Parathyroid adenoma (tissue), 2 donors: ENCODE results near the gene SH3GL1.

Experiments used
- H2AFZ ChIP-seq: fragments of 300-600 bp; sonication (generic); one replicate; pipeline ENCODE4 v1.7.0; 2017; ENCODE audit warnings: antibody characterized with exemption, mild to moderate bottlenecking
- H3K27ac ChIP-seq: fragments of 300-600 bp; sonication (generic); one replicate; pipeline ENCODE4 v1.7.0; 2017
- H3K27me3 ChIP-seq: fragments of 300-600 bp; sonication (generic); one replicate; pipeline ENCODE4 v1.7.0; 2017; ENCODE audit warnings: low read length; ENCODE audit not compliant: control insufficient read depth, insufficient read depth
- H3K36me3 ChIP-seq: fragments of 300-600 bp; sonication (generic); one replicate; pipeline ENCODE4 v1.7.0; 2017; ENCODE audit warnings: low read length; ENCODE audit not compliant: control insufficient read depth, insufficient read depth
- H3K4me1 ChIP-seq: fragments of 300-600 bp; sonication (generic); one replicate; pipeline ENCODE4 v1.7.0; 2017; ENCODE audit warnings: control low read depth
- H3K4me2 ChIP-seq: fragments of 300-600 bp; sonication (generic); one replicate; pipeline ENCODE4 v1.7.0; 2017; ENCODE audit warnings: low read length
- H3K4me3 ChIP-seq: fragments of 300-600 bp; sonication (generic); one replicate; pipeline ENCODE4 v1.7.0; 2017; ENCODE audit warnings: low read depth, low read length
- H3K79me2 ChIP-seq: fragments of 300-600 bp; sonication (generic); one replicate; pipeline ENCODE4 v1.7.0; 2017; ENCODE audit warnings: control low read depth
- H3K9ac ChIP-seq: fragments of 300-600 bp; sonication (generic); one replicate; pipeline ENCODE4 v1.7.0; 2017; ENCODE audit warnings: mild to moderate bottlenecking
- H3K9me3 ChIP-seq: fragments of 300-600 bp; sonication (generic); one replicate; pipeline ENCODE4 v1.7.0; 2017; ENCODE audit warnings: low read length; ENCODE audit not compliant: control insufficient read depth
- CTCF ChIP-seq: fragments of 300-600 bp; sonication (generic); IDR thresholded peaks from one replicate; pipeline ENCODE4 v1.7.0; 2017; ENCODE audit warnings: antibody characterized with exemption, mild to moderate bottlenecking
- donor health status: primary hyperparathyroidism.

SH3GL1 gene

GRCh38 chr19:4431808-4432674 is 31.7 kb upstream of the SH3GL1 start:
- Histone ChIP-seq H2AFZ (no peak overlapping the region), H3K27me3 (no peaks in the 10 kb centered on the region), H3K36me3 (no peaks in the 10 kb centered on the region), H3K9ac (no peak overlapping the region), H3K4me1 (no peaks in the 10 kb centered on the region), H3K27ac (no peak overlapping the region), H3K9me3 (no peaks in the 10 kb centered on the region), H3K4me2 (no peak overlapping the region), H3K4me3 (no peak overlapping the region), H3K79me2 (no peaks in the 10 kb centered on the region)
- no peak for TF ChIP-seq CTCF

GRCh38 chr19:4431296-4431695 is 30.9 kb upstream of the SH3GL1 start:
- Histone ChIP-seq H3K9me3 (no peaks in the 10 kb centered on the region), H2AFZ (no peak overlapping the region), H3K4me1 (no peaks in the 10 kb centered on the region), H3K36me3 (no peaks in the 10 kb centered on the region), H3K4me3 (no peak overlapping the region), H3K27me3 (no peaks in the 10 kb centered on the region), H3K4me2 (no peak overlapping the region), H3K79me2 (no peaks in the 10 kb centered on the region), H3K9ac (no peak overlapping the region), H3K27ac (no peak overlapping the region)
- TF ChIP-seq CTCF, result no peak

- Histone ChIP-seq H3K9ac (no peak overlapping the region), H3K27ac (no peak overlapping the region), H3K4me1 (no peaks in the 10 kb centered on the region), H3K36me3 (no peaks in the 10 kb centered on the region), H3K27me3 (no peaks in the 10 kb centered on the region), H3K9me3 (no peaks in the 10 kb centered on the region), H3K4me3 (no peak overlapping the region), H3K79me2 (no peaks in the 10 kb centered on the region), H3K4me2 (no peak overlapping the region), H2AFZ (no peak overlapping the region)
- no peak for TF ChIP-seq CTCF
These were observed 30.4 kb upstream of the SH3GL1 start for GRCh38 chr19:4430760-4431159.

GRCh38 chr19:4429771-4430171 is 29.4 kb upstream of the SH3GL1 start:
- Histone ChIP-seq H3K9ac (no peak overlapping the region), H3K27me3 (no peaks in the 10 kb centered on the region), H3K4me2 (no peak overlapping the region), H3K4me1 (no peaks in the 10 kb centered on the region), H2AFZ (no peak overlapping the region), H3K27ac (no peak overlapping the region), H3K4me3 (no peak overlapping the region), H3K79me2 (no peaks in the 10 kb centered on the region), H3K36me3 (no peaks in the 10 kb centered on the region), H3K9me3 (no peaks in the 10 kb centered on the region)
- no peak for TF ChIP-seq CTCF

- Histone ChIP-seq H2AFZ (no peak overlapping the region), H3K9ac (no peak overlapping the region), H3K4me2 (no peak overlapping the region), H3K27ac (no peak overlapping the region), H3K27me3 (no peaks in the 10 kb centered on the region), H3K4me3 (no peak overlapping the region), H3K79me2 (no peaks in the 10 kb centered on the region), H3K9me3 (no peaks in the 10 kb centered on the region), H3K4me1 (no peaks in the 10 kb centered on the region), H3K36me3 (no peaks in the 10 kb centered on the region)
- TF ChIP-seq CTCF, result no peak
These were observed 28.9 kb upstream of the SH3GL1 start for GRCh38 chr19:4429256-4429655.
